Liver (tissue), 9 donors: ENCODE results near the gene PDE4D. TPM values are rescaled to one million over a fixed set of nuclear protein-coding genes. Genes with fewer than 3 reads are reported as not detected.

Source experiments
- DNase-seq: peaks from one replicate; pipeline ENCODE4 v3.0.0-alpha.2; 2017; ENCODE audit warnings: low spot score
- H3K27ac ChIP-seq, 2 donors: one replicate each; pipeline ENCODE4 v1.7.0; 2013; ENCODE audit warnings: inconsistent platforms in 2 of 2, low read length in 2 of 2, control low read depth in 1 of 2, low read depth in 1 of 2, mild to moderate bottlenecking in 1 of 2
- H3K27me3 ChIP-seq, 4 donors: one replicate each; pipeline versions ENCODE4 v1.6.1 to v1.7.0; 2013; ENCODE audit warnings: low read length in 3 of 4, inconsistent platforms in 1 of 4, mild to moderate bottlenecking in 1 of 4, moderate library complexity in 1 of 4; ENCODE audit not compliant: control insufficient read depth in 4 of 4, insufficient read depth in 4 of 4
- H3K36me3 ChIP-seq, 4 donors: one replicate each; pipeline versions ENCODE4 v1.6.1 to v1.7.0; 2013; ENCODE audit warnings: low read length in 3 of 4, mild to moderate bottlenecking in 3 of 4, low read depth in 1 of 4, moderate library complexity in 1 of 4; ENCODE audit not compliant: control insufficient read depth in 4 of 4, insufficient read depth in 3 of 4
- H3K4me1 ChIP-seq, 4 donors: one replicate each; pipeline versions ENCODE4 v1.6.1 to v1.7.0; 2013; ENCODE audit warnings: low read length in 3 of 4, mild to moderate bottlenecking in 3 of 4, moderate library complexity in 1 of 4; ENCODE audit not compliant: control insufficient read depth in 4 of 4, insufficient read depth in 4 of 4
- H3K4me3 ChIP-seq, 3 donors: one replicate each; pipeline versions ENCODE4 v1.6.1 to v1.7.0; 2013; ENCODE audit warnings: low read length in 3 of 3, control low read depth in 1 of 3, low read depth in 1 of 3, mild to moderate bottlenecking in 1 of 3
- H3K9ac ChIP-seq, 2 donors: one replicate each; pipeline ENCODE4 v1.7.0; 2013; ENCODE audit warnings: low read length in 2 of 2, mild to moderate bottlenecking in 2 of 2, moderate library complexity in 2 of 2, control low read depth in 1 of 2, low read depth in 1 of 2
- H3K9me3 ChIP-seq, 4 donors: one replicate each; pipeline versions ENCODE4 v1.6.1 to v1.7.0; 2013; ENCODE audit warnings: low read length in 3 of 4; ENCODE audit not compliant: control insufficient read depth in 4 of 4
- EGR1 ChIP-seq, 2 donors: IDR thresholded peaks; 2 replicates each; pipeline ENCODE4 v1.6.1; 2016 to 2018; ENCODE audit warnings: antibody characterized with exemption in 2 of 2, low read depth in 2 of 2
- FOXA1 ChIP-seq: IDR thresholded peaks from 2 replicates; pipeline ENCODE4 v1.6.1; 2016; ENCODE audit warnings: antibody characterized with exemption
- FOXA2 ChIP-seq: IDR thresholded peaks from 2 replicates; pipeline ENCODE4 v1.6.1; 2016; ENCODE audit warnings: antibody characterized with exemption
- GABPA ChIP-seq, 2 donors: IDR thresholded peaks in 1 of 2; conservative IDR thresholded peaks in 1 of 2; 2 replicates each; pipeline ENCODE4 v1.6.1; 2016; ENCODE audit warnings: antibody characterized with exemption in 2 of 2, mild to moderate bottlenecking in 1 of 2, moderate library complexity in 1 of 2
- HNF4A ChIP-seq, 2 donors: conservative IDR thresholded peaks; 2 replicates each; pipeline ENCODE4 v1.6.1; 2016; ENCODE audit warnings: antibody characterized with exemption in 2 of 2, mild to moderate bottlenecking in 2 of 2
- HNF4G ChIP-seq: IDR thresholded peaks from 2 replicates; pipeline ENCODE4 v1.6.1; 2016; ENCODE audit warnings: antibody characterized with exemption
- JUND ChIP-seq, 2 donors: IDR thresholded peaks; 2 replicates each; pipeline ENCODE4 v1.6.1; 2016; ENCODE audit warnings: antibody characterized with exemption in 2 of 2
- NR2F2 ChIP-seq: IDR thresholded peaks from 2 replicates; pipeline ENCODE4 v1.6.1; 2016; ENCODE audit warnings: antibody characterized with exemption
- RAD21 ChIP-seq, 2 donors: IDR thresholded peaks; 2 replicates each; pipeline ENCODE4 v1.6.1; 2016; ENCODE audit warnings: antibody characterized with exemption in 2 of 2, mild to moderate bottlenecking in 2 of 2
- REST ChIP-seq: IDR thresholded peaks from 2 replicates; pipeline ENCODE4 v1.6.1; 2016; ENCODE audit warnings: antibody characterized with exemption, mild to moderate bottlenecking
- RXRA ChIP-seq, 2 donors: IDR thresholded peaks; 2 replicates each; pipeline ENCODE4 v1.6.1; 2017 to 2018; ENCODE audit warnings: antibody characterized with exemption in 2 of 2, mild to moderate bottlenecking in 1 of 2
- SP1 ChIP-seq: IDR thresholded peaks from 2 replicates; pipeline ENCODE4 v1.6.1; 2018; ENCODE audit warnings: antibody characterized with exemption, mild to moderate bottlenecking
- TAF1 ChIP-seq: conservative IDR thresholded peaks from 2 replicates; pipeline ENCODE4 v1.6.1; 2016; ENCODE audit warnings: antibody characterized with exemption, mild to moderate bottlenecking
- YY1 ChIP-seq: IDR thresholded peaks from 2 replicates; pipeline ENCODE4 v1.6.1; 2016; ENCODE audit warnings: antibody characterized with exemption, mild to moderate bottlenecking
- WGBS: extraction: QIAGEN DNeasy Blood & Tissue Kit; methylation state at CpG from one replicate; pipeline ENCODE4 v1.1.7; 2013; 5-methylcytosine and 5-hydroxymethylcytosine counted together
- polyA plus RNA-seq, 2 donors: library from polyadenylated mRNA; stranded (reverse) in 1 of 2; unstranded in 1 of 2; fragments of 200-250 nt in 1 of 2; fragments of >200 nt in 1 of 2; fragmentation: Nextera tagmentation in 1 of 2; extraction: Ambion mirVana in 1 of 2; gene quantifications; one replicate each; pipeline versions ENCODE4 v1.2.1 to v1.2.3, GENCODE V29; 2013 to 2015
- total RNA-seq, 2 donors: library from RNA; depleted of rRNA; stranded (reverse); fragments of >200 nt; gene quantifications; one replicate each; pipeline ENCODE4 v1.2.3, GENCODE V29; 2014
- TF ChIP-seq, protein P1 (sequence below): IDR thresholded peaks from 2 replicates; pipeline ENCODE4 v1.6.1; 2016; ENCODE audit warnings: antibody characterized with exemption
- TF ChIP-seq, protein P2 (sequence below): IDR thresholded peaks from 2 replicates; pipeline ENCODE4 v1.6.1; 2016; ENCODE audit warnings: antibody characterized with exemption
- TF ChIP-seq, protein P3 (sequence below): fragments of 150-350 bp; IDR thresholded peaks from 2 replicates; pipeline ENCODE4 v1.5.1; 2017; ENCODE audit warnings: improper control_type of control experiment, low read depth, low read length; ENCODE audit not compliant: missing input control
- TF ChIP-seq, protein P4 (sequence below): IDR thresholded peaks from 2 replicates; pipeline ENCODE4 v1.6.1; 2016; ENCODE audit warnings: antibody characterized with exemption
- donor health status: healthy.
- donor health status: healthy.
- donor health status: healthy.
- donor health status: healthy.
- donor health status: healthy.

The PDE4D gene
- total and polyA plus RNA-seq, 4 donors, result 0.67 to 11.9 (median 6.5) TPM

- Histone ChIP-seq H3K27ac (no peak overlapping the region), H3K27me3 (no peaks in the 10 kb centered on the region), H3K36me3 (no peaks in the 10 kb centered on the region), H3K9me3 (no peaks in the 10 kb centered on the region), H3K9ac (no peak overlapping the region), H3K4me3 (no peak overlapping the region), H3K4me1 (peaks cover 0 to 9% (median 5%) of the 10 kb centered on the region in 4 donors)
- TF ChIP-seq FOXA1, result no peak
- TF ChIP-seq JUND (IDR thresholded peaks at IDR 0.05), result no peak
- no peak for TF ChIP-seq EGR1 (IDR thresholded peaks at IDR 0.05; ENCODE audit: low read depth in 2 of 2)
- TF ChIP-seq YY1, result no peak
- no peak for TF ChIP-seq RAD21 (IDR thresholded peaks at IDR 0.05)
- no peak for TF ChIP-seq TAF1
- TF ChIP-seq, protein P1, sequence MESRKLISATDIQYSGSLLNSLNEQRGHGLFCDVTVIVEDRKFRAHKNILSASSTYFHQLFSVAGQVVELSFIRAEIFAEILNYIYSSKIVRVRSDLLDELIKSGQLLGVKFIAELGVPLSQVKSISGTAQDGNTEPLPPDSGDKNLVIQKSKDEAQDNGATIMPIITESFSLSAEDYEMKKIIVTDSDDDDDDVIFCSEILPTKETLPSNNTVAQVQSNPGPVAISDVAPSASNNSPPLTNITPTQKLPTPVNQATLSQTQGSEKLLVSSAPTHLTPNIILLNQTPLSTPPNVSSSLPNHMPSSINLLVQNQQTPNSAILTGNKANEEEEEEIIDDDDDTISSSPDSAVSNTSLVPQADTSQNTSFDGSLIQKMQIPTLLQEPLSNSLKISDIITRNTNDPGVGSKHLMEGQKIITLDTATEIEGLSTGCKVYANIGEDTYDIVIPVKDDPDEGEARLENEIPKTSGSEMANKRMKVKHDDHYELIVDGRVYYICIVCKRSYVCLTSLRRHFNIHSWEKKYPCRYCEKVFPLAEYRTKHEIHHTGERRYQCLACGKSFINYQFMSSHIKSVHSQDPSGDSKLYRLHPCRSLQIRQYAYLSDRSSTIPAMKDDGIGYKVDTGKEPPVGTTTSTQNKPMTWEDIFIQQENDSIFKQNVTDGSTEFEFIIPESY, result no peak
- TF ChIP-seq NR2F2, result no peak
- TF ChIP-seq HNF4G, result no peak
- DNase-seq, result no peak
- over 99% methylated on average over 5 of the region's 5 CpGs for WGBS
These were observed 792.7 kb downstream of the PDE4D start for GRCh38 chr5:59100875-59101274.

GRCh38 chr5:59099995-59100345 is 793.6 kb downstream of the PDE4D start:
- Histone ChIP-seq H3K27me3 (no peaks in the 10 kb centered on the region), H3K9me3 (no peaks in the 10 kb centered on the region), H3K4me1 (peaks cover 0 to 9% (median 5%) of the 10 kb centered on the region in 4 donors), H3K27ac (no peak overlapping the region), H3K9ac (no peak overlapping the region), H3K4me3 (no peak overlapping the region), H3K36me3 (no peaks in the 10 kb centered on the region)
- 96% methylated on average over 6 of the region's 6 CpGs for WGBS
- DNase-seq, result no peak
- TF ChIP-seq, protein P2, sequence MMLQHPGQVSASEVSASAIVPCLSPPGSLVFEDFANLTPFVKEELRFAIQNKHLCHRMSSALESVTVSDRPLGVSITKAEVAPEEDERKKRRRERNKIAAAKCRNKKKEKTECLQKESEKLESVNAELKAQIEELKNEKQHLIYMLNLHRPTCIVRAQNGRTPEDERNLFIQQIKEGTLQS, result no peak
- TF ChIP-seq HNF4A (conservative IDR thresholded peaks at IDR 0.05) (no peak), EGR1 (IDR thresholded peaks at IDR 0.05; ENCODE audit: low read depth in 2 of 2) (no peak), TAF1 (no peak), FOXA1 (no peak), HNF4G (no peak), FOXA2 (no peak), RXRA (IDR thresholded peaks at IDR 0.05) (no peak), SP1 (no peak), JUND (IDR thresholded peaks at IDR 0.05) (no peak), GABPA (IDR thresholded peaks at IDR 0.05 in 1 of 2, conservative IDR thresholded peaks at IDR 0.05 in 1 of 2) (no peak), RAD21 (IDR thresholded peaks at IDR 0.05) (no peak), REST (no peak)
- TF ChIP-seq, protein P3, sequence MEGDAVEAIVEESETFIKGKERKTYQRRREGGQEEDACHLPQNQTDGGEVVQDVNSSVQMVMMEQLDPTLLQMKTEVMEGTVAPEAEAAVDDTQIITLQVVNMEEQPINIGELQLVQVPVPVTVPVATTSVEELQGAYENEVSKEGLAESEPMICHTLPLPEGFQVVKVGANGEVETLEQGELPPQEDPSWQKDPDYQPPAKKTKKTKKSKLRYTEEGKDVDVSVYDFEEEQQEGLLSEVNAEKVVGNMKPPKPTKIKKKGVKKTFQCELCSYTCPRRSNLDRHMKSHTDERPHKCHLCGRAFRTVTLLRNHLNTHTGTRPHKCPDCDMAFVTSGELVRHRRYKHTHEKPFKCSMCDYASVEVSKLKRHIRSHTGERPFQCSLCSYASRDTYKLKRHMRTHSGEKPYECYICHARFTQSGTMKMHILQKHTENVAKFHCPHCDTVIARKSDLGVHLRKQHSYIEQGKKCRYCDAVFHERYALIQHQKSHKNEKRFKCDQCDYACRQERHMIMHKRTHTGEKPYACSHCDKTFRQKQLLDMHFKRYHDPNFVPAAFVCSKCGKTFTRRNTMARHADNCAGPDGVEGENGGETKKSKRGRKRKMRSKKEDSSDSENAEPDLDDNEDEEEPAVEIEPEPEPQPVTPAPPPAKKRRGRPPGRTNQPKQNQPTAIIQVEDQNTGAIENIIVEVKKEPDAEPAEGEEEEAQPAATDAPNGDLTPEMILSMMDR, result no peak
- TF ChIP-seq, protein P4, sequence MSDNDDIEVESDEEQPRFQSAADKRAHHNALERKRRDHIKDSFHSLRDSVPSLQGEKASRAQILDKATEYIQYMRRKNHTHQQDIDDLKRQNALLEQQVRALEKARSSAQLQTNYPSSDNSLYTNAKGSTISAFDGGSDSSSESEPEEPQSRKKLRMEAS, result no peak
